ENCODE data around the gene ATPAF1. TPM values are rescaled to one million over a fixed set of nuclear protein-coding genes. Genes with fewer than 3 reads are reported as not detected.

Gene ATPAF1
- total RNA-seq, 2 donors from 2014 or later: 56.1 to 84.2 TPM

GRCh38 chr1:46659307-46659870 is 8.8 kb downstream of the ATPAF1 start:
- TF ChIP-seq, protein P1, sequence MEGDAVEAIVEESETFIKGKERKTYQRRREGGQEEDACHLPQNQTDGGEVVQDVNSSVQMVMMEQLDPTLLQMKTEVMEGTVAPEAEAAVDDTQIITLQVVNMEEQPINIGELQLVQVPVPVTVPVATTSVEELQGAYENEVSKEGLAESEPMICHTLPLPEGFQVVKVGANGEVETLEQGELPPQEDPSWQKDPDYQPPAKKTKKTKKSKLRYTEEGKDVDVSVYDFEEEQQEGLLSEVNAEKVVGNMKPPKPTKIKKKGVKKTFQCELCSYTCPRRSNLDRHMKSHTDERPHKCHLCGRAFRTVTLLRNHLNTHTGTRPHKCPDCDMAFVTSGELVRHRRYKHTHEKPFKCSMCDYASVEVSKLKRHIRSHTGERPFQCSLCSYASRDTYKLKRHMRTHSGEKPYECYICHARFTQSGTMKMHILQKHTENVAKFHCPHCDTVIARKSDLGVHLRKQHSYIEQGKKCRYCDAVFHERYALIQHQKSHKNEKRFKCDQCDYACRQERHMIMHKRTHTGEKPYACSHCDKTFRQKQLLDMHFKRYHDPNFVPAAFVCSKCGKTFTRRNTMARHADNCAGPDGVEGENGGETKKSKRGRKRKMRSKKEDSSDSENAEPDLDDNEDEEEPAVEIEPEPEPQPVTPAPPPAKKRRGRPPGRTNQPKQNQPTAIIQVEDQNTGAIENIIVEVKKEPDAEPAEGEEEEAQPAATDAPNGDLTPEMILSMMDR (conservative IDR thresholded peaks at IDR 0.05): no peak
- no peaks in the 10 kb centered on the region for H3K4me1 ChIP-seq (ENCODE audit: control insufficient read depth, insufficient read depth, low read length)
- Mint-ChIP-seq H3K4me1 (peaks cover 15% of the 10 kb centered on the region), H3K27me3 (ENCODE audit: insufficient read depth) (no peaks in the 10 kb centered on the region), H3K27ac (no peak overlapping the region), H3K4me3 (no peak overlapping the region), H3K36me3 (ENCODE audit: low read depth) (peaks cover 46% of the 10 kb centered on the region), H3K9me3 (peaks cover 8% of the 10 kb centered on the region)
- H3K36me3 ChIP-seq (ENCODE audit: control insufficient read depth, insufficient read depth, low read length): peaks cover 58% of the 10 kb centered on the region
- no peak overlapping the region for H3K9ac ChIP-seq (ENCODE audit: extremely low read depth, low read length, poor library complexity, severe bottlenecking)
- no peaks in the 10 kb centered on the region for H3K27me3 ChIP-seq (ENCODE audit: control insufficient read depth, insufficient read depth, low read length, poor library complexity, severe bottlenecking)
- WGBS, 2 experiments (ENCODE audit: insufficient coverage in 1 of 2, insufficient read length in 1 of 2): 95 to 100% methylated on average over 2 of the region's 2 CpGs
- H3K4me3 ChIP-seq (ENCODE audit: low read length): no peak overlapping the region
- no peak overlapping the region for H3K27ac ChIP-seq (ENCODE audit: low read depth, low read length)
- DNase-seq: no peak
- H3K9me3 ChIP-seq (ENCODE audit: control insufficient read depth, low read length): peaks cover 7% of the 10 kb centered on the region

DNA sequence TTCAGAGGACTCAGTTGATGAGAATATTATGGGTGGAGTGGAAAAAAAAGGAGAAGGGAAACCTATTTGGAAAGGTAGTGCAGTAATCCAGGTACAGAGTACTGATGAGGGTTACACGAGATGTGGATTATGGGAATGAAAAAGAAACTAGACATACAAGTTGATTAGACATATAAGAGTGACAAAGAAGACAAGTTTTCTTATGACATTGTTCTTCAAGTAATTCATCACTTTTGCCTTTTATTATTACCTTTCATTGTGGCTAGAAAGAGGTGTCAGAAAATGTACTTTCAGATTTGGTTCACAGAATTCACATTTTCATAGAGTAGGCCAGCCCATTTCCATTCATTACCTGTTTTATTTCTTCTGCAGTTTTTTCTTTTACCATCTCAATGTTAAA is 10.4 kb downstream of the ATPAF1 start:
- peaks cover 15% of the 10 kb centered on the region for H3K4me1 Mint-ChIP-seq
- Histone ChIP-seq H3K27me3 (ENCODE audit: control insufficient read depth, insufficient read depth, low read length, poor library complexity, severe bottlenecking) (no peaks in the 10 kb centered on the region), H3K9me3 (ENCODE audit: control insufficient read depth, low read length) (peaks cover 7% of the 10 kb centered on the region), H3K36me3 (ENCODE audit: control insufficient read depth, insufficient read depth, low read length) (peaks cover 53% of the 10 kb centered on the region), H3K4me3 (ENCODE audit: low read length) (no peak overlapping the region), H3K27ac (ENCODE audit: low read depth, low read length) (no peak overlapping the region), H3K4me1 (ENCODE audit: control insufficient read depth, insufficient read depth, low read length) (no peaks in the 10 kb centered on the region), H3K9ac (ENCODE audit: extremely low read depth, low read length, poor library complexity, severe bottlenecking) (no peak overlapping the region)
- H3K36me3 Mint-ChIP-seq (ENCODE audit: low read depth): peaks cover 40% of the 10 kb centered on the region
- TF ChIP-seq, protein P1 (conservative IDR thresholded peaks at IDR 0.05): no peak
- no peak for DNase-seq
- no peaks in the 10 kb centered on the region for H3K27me3 Mint-ChIP-seq (ENCODE audit: insufficient read depth)
- H3K4me3 Mint-ChIP-seq: no peak overlapping the region
- WGBS, 2 experiments (ENCODE audit: insufficient coverage in 1 of 2, insufficient read length in 1 of 2): 89 to 100% methylated on average over 1 of the region's 1 CpG
- peaks cover 6% of the 10 kb centered on the region for H3K9me3 Mint-ChIP-seq
- H3K27ac Mint-ChIP-seq: no peak overlapping the region

DNA sequence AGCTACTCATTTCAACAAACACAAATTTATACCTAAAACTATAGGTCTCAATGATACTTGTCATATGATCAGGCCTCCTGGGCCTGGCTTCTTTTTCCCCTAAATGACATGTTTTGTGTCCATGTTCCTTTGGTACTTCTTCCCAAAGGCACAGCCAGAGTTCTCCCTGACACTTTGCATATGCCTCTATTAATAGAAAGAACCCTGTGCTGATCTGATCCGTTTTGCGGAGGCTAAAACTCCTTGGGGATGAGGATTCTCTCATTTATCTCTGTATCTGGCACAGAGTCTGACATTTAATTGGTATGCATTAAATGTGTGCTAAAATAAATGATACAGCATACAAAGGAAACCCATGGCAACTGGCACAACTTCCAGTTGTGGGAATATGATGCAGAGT is 11.5 kb downstream of the ATPAF1 start:
- Mint-ChIP-seq H3K27ac (no peak overlapping the region), H3K4me3 (no peak overlapping the region), H3K27me3 (ENCODE audit: insufficient read depth) (no peaks in the 10 kb centered on the region), H3K9me3 (peaks cover 8% of the 10 kb centered on the region), H3K4me1 (peaks cover 15% of the 10 kb centered on the region), H3K36me3 (ENCODE audit: low read depth) (peaks cover 45% of the 10 kb centered on the region)
- DNase-seq: no peak
- Histone ChIP-seq H3K4me1 (ENCODE audit: control insufficient read depth, insufficient read depth, low read length) (no peaks in the 10 kb centered on the region), H3K4me3 (ENCODE audit: low read length) (no peak overlapping the region), H3K9me3 (ENCODE audit: control insufficient read depth, low read length) (peaks cover 7% of the 10 kb centered on the region), H3K36me3 (ENCODE audit: control insufficient read depth, insufficient read depth, low read length) (peaks cover 64% of the 10 kb centered on the region), H3K9ac (ENCODE audit: extremely low read depth, low read length, poor library complexity, severe bottlenecking) (no peak overlapping the region), H3K27me3 (ENCODE audit: control insufficient read depth, insufficient read depth, low read length, poor library complexity, severe bottlenecking) (no peaks in the 10 kb centered on the region), H3K27ac (ENCODE audit: low read depth, low read length) (no peak overlapping the region)
- TF ChIP-seq, protein P1 (conservative IDR thresholded peaks at IDR 0.05): no peak
- WGBS, 2 experiments (ENCODE audit: insufficient coverage in 1 of 2, insufficient read length in 1 of 2): 82 to 95% methylated on average over 2 of the region's 2 CpGs
